Skeletal muscle satellite cell (primary cell): ENCODE measurements around the gene OR9A2.

Experiments used
- H3K27me3 ChIP-seq: 2 replicates; pipeline ENCODE4 v1.7.0; 2013; ENCODE audit warnings: low read length; ENCODE audit not compliant: control insufficient read depth, insufficient read depth
- H3K36me3 ChIP-seq: 2 replicates; pipeline ENCODE4 v1.7.0; 2013; ENCODE audit warnings: mild to moderate bottlenecking, control low read depth, low read length; ENCODE audit not compliant: insufficient read depth
- H3K4me1 ChIP-seq: 2 replicates; pipeline ENCODE4 v1.7.0; 2013; ENCODE audit warnings: low read length; ENCODE audit not compliant: control insufficient read depth, insufficient read depth
- H3K4me2 ChIP-seq: 2 replicates; pipeline ENCODE4 v1.7.0; 2013; ENCODE audit warnings: mild to moderate bottlenecking, low read length
- H3K4me3 ChIP-seq: 2 replicates; pipeline ENCODE4 v1.7.0; 2013; ENCODE audit warnings: low read length
- H3K9ac ChIP-seq: 2 replicates; pipeline ENCODE4 v1.7.0; 2013; ENCODE audit warnings: mild to moderate bottlenecking, low read depth, low read length, moderate library complexity
- H3K9me3 ChIP-seq: replicated peaks from 2 replicates; pipeline ENCODE4 v1.7.0; 2013; ENCODE audit warnings: mild to moderate bottlenecking, control low read depth, low read length

Gene OR9A2

GRCh38 chr7:143016996-143017395 is 9.9 kb downstream of the OR9A2 start:
- Histone ChIP-seq H3K4me2 (peak overlapping the region; percentile 46), H3K9ac (peak overlapping the region; percentile 45), H3K9me3 (no peaks in the 10 kb centered on the region), H3K27me3 (no peaks in the 10 kb centered on the region), H3K36me3 (no peaks in the 10 kb centered on the region), H3K4me1 (peaks cover 58% of the 10 kb centered on the region), H3K4me3 (no peak overlapping the region)

DNA sequence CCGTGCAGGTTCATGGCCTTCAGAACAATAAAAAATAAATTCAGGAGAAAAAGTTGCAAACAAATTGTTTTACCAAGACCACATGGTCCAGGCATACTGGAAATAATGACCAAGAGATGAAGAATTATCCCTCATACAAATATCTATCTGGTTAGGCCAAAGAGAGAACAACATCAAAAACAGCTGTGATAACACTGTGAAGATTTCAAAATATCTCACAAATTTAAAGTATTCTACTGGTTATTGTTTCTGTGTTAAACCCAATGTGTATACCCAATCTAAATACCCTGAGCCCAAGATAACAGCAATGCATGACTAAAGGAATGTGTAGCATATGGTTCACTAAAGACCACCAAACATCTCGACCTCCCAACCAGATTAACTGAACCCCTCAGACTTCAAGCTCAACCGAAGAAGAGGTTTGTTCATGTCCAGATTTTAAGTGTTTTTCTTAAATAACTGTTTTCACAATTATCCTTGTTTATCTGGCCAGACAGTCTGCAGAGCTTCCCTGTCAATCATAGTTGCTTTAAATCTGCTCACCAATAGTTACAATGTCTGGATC is 10.9 kb downstream of the OR9A2 start:
- Histone ChIP-seq H3K9me3 (no peaks in the 10 kb centered on the region), H3K27me3 (no peaks in the 10 kb centered on the region), H3K36me3 (no peaks in the 10 kb centered on the region), H3K4me1 (peaks cover 58% of the 10 kb centered on the region), H3K9ac (peak overlapping the region; percentile 45), H3K4me3 (no peak overlapping the region), H3K4me2 (peak overlapping the region; percentile 46)

DNA sequence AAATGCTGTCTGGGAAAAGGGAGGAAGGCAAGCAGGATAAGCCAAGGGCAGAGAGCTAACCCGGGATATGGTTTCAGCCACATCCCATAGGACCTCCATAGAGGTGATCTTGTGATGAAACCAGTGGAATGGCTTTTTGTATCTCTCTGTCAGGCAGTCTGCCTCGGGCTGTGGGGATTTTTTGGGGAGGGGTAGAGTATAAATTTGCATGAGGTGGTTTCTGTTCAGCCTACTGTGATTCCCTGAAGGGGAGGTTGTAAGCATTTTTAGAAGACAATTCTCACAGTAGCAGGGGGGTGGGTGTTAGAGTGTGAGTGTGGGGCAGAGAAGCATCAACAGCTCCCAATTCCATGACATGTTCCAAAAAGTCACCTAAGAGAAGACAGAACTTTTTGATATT is 11.8 kb downstream of the OR9A2 start:
- Histone ChIP-seq H3K4me1 (peaks cover 58% of the 10 kb centered on the region), H3K4me2 (peak overlapping the region; percentile 79), H3K9ac (peak overlapping the region; percentile 20), H3K4me3 (peak overlapping the region; percentile 52), H3K36me3 (no peaks in the 10 kb centered on the region), H3K9me3 (no peaks in the 10 kb centered on the region), H3K27me3 (no peaks in the 10 kb centered on the region)

GRCh38 chr7:143013893-143014292 is 13.0 kb downstream of the OR9A2 start:
- no peaks in the 10 kb centered on the region for H3K36me3 ChIP-seq

GRCh38 chr7:143013473-143013872 is 13.5 kb downstream of the OR9A2 start:
- peaks cover 55% of the 10 kb centered on the region for H3K4me1 ChIP-seq
- H3K4me3 ChIP-seq, result peak overlapping the region; percentile 56
- no peaks in the 10 kb centered on the region for H3K36me3 ChIP-seq
- H3K27me3 ChIP-seq, result no peaks in the 10 kb centered on the region
- H3K4me2 ChIP-seq, result peak overlapping the region; percentile 79
- peak overlapping the region; percentile 67 for H3K9ac ChIP-seq
- no peaks in the 10 kb centered on the region for H3K9me3 ChIP-seq

More at GRCh38 chr7:143013893-143014292, 13.0 kb downstream of the OR9A2 start:
- Histone ChIP-seq H3K27me3 (no peaks in the 10 kb centered on the region), H3K9me3 (no peaks in the 10 kb centered on the region), H3K4me3 (peak overlapping the region; percentile 56), H3K9ac (peak overlapping the region; percentile 67), H3K4me2 (peak overlapping the region; percentile 79), H3K4me1 (peaks cover 58% of the 10 kb centered on the region)

GRCh38 chr7:143012409-143012808 is 14.5 kb downstream of the OR9A2 start:
- Histone ChIP-seq H3K4me1 (peaks cover 52% of the 10 kb centered on the region), H3K9me3 (no peaks in the 10 kb centered on the region), H3K36me3 (no peaks in the 10 kb centered on the region), H3K9ac (no peak overlapping the region), H3K4me3 (no peak overlapping the region), H3K27me3 (no peaks in the 10 kb centered on the region), H3K4me2 (no peak overlapping the region)

- H3K4me1 ChIP-seq, result peaks cover 48% of the 10 kb centered on the region
- no peak overlapping the region for H3K4me3 ChIP-seq
- no peak overlapping the region for H3K4me2 ChIP-seq
- H3K27me3 ChIP-seq, result no peaks in the 10 kb centered on the region
- H3K9ac ChIP-seq, result no peak overlapping the region
- H3K36me3 ChIP-seq, result no peaks in the 10 kb centered on the region
- no peaks in the 10 kb centered on the region for H3K9me3 ChIP-seq
Measured at GRCh38 chr7:143012001-143012400, 14.9 kb downstream of the OR9A2 start.

DNA sequence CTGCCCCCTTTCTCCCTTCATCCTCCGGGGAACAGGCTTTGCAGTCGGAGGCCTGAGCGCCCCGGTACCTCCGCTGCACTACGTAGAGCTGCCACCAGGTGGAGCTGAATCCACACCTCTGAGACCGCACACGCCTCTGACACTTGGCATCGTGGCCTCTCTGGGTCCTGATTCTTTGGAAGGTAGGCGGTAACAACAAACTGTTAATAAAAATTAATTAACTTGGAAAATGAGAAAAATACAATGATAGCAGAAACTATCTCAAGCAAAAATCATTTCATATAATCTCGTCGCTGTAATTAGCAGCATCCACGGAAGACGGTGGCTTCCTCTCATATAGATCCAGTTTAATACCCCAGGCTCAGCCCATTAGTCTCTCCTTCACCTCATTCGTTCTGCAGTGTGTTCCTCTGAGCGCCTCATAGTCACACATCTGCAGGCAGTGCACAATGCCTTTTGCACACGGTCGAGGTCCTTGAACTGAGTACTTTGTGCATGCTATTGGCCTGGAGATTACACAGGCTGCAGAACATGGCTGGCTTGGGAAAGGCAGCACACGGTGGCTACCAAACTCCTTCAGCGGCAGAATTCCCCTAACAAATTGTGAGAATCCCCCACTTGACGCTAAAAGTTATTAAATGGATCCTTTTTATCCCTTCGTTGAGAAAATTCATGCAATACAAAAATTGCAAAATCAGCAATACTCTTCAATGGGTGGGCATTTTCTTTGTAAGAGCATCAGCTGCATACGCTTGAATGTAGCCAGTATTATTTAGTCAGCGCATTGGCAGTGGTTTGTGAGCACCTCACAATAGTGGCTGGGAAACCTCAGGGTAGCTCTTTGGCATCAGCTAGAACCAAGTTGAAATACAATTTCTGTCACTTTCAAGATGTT is 18.7 kb downstream of the OR9A2 start:
- no peak overlapping the region for H3K4me3 ChIP-seq
- H3K4me2 ChIP-seq, result no peak overlapping the region
- H3K27me3 ChIP-seq, result no peaks in the 10 kb centered on the region
- H3K36me3 ChIP-seq, result no peaks in the 10 kb centered on the region
- no peak overlapping the region for H3K9ac ChIP-seq
- H3K4me1 ChIP-seq, result peaks cover 11% of the 10 kb centered on the region
- no peaks in the 10 kb centered on the region for H3K9me3 ChIP-seq

GRCh38 chr7:143005632-143006260 is 21.2 kb downstream of the OR9A2 start:
- no peak overlapping the region for H3K4me3 ChIP-seq

GRCh38 chr7:143003393-143004051 is 23.4 kb downstream of the OR9A2 start:
- Histone ChIP-seq H3K36me3 (no peaks in the 10 kb centered on the region), H3K4me3 (peak overlapping the region; percentile 49), H3K9me3 (no peaks in the 10 kb centered on the region), H3K27me3 (no peaks in the 10 kb centered on the region), H3K4me2 (peak overlapping the region; percentile 75), H3K9ac (no peak overlapping the region), H3K4me1 (peaks cover 3% of the 10 kb centered on the region)

More at GRCh38 chr7:143005632-143006260, 21.2 kb downstream of the OR9A2 start:
- Histone ChIP-seq H3K9ac (no peak overlapping the region), H3K9me3 (no peaks in the 10 kb centered on the region), H3K4me1 (peaks cover 3% of the 10 kb centered on the region), H3K36me3 (no peaks in the 10 kb centered on the region), H3K27me3 (no peaks in the 10 kb centered on the region), H3K4me2 (no peak overlapping the region)

- H3K9ac ChIP-seq, result no peak overlapping the region
- no peaks in the 10 kb centered on the region for H3K27me3 ChIP-seq
Measured at GRCh38 chr7:143002898-143003297, 24.0 kb downstream of the OR9A2 start.

More at GRCh38 chr7:143002898-143003297, 24.0 kb downstream of the OR9A2 start:
- H3K9me3 ChIP-seq, result no peaks in the 10 kb centered on the region
- H3K4me3 ChIP-seq, result peak overlapping the region; percentile 49
- H3K4me2 ChIP-seq, result peak overlapping the region; percentile 75
- no peaks in the 10 kb centered on the region for H3K36me3 ChIP-seq
- peaks cover 3% of the 10 kb centered on the region for H3K4me1 ChIP-seq
